Measurements from ENCODE around the gene SLC7A5.
A peak's percentile ranks its signal among the peaks of the same experiment; 100 is the strongest.
"Not testable (repeated sequence)": the region's sequence is repeated elsewhere in the genome, so short reads cannot be mapped to it uniquely, and the experiment has no call there.

Gene SLC7A5

DNA sequence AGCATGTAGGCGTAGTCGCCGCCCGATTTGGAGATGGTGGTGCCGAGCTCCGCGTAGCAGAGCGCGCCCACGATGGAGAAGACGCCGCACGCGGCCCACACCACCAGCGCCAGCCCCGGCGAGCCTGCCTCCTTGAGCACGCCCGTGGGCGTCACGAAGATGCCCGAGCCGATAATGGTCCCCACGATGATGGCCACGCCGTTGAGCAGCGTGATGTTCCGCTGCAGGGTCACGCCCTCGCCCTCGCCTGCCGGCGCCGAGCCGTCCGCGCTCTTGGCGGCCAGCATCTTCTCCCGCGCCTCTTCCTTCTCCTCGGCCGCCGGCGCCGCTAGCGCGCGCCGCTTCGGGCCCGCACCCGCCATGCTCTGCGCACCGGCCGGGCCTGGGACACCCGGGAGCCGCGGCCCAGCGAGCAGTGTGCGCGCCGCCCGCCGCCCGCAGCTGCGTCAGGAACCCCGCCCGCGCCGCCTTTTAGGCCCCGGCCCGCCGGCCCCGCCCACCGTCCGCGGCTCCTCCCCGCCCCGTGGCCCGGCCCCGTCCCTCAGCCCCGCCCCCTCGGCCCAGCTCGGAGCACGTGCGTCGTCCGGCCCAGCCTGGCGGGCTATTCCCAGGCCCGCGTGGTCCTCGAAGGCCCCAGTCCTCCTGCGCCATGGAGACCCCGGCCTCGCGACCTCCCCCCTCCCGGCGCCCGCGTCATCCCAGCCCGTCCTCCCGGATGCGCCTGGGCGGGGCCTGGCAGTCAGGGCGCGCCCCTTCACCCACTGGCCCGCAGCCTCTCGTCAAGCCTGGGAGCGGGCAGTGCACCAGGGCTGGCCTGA lies at the start of gene SLC7A5:
Gene SLC7A5 (minus strand): TSS at position 447 of the 818 bp plus-strand sequence. CDS start 85 bp downstream, at position 362.
- peak; percentile 89 for DNase-seq

DNA sequence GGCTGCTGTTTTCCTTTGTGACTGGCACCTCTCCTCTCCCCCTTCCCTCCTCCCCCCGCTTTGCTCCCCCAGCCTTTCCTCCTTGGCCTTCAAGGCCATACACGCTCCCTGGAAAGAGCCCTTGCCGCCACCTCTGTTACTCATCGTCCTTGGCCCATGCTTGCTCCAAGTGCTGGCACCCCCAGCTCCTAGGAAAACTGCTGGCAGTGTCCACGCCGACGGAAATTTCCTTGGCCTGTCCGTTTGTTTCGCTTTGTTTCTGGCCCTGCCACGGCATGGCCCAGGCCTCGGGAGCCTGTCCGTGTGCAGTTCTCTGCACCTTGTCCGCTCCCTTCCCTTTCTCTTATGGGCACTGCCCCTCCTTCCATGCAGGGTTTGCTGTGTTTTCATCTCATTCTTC lies 49.0 kb upstream of the SLC7A5 start:
- no peak for DNase-seq

- DNase-seq: no peak
Measured at GRCh38 chr16:87917503-87917902, 48.2 kb upstream of the SLC7A5 start.

- no peak for DNase-seq
Measured at GRCh38 chr16:87914812-87915211, 45.5 kb upstream of the SLC7A5 start.

GRCh38 chr16:87914021-87914725 lies 44.9 kb upstream of the SLC7A5 start:
- DNase-seq: not testable (repeated sequence)

DNA sequence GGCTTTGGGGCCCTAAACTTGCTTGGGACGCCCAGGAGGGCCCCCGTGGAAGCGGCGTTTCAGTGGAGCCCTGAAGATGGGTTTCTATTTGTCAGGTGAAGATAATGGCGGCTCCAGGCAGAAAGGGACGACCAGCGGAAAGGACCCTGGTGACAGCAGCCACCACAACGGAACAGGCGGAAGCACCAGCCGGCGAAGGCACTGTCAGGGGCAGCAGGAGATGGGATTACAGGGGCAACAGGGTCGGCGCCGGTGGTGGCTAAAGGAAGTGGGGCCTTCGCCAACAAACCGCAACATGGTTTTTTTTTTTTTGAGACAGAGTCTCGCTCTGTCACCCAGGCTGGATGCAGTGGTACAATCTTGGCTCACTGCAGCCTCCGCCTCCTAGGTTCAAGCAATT lies 43.4 kb upstream of the SLC7A5 start:
- not testable (repeated sequence) for DNase-seq

DNA sequence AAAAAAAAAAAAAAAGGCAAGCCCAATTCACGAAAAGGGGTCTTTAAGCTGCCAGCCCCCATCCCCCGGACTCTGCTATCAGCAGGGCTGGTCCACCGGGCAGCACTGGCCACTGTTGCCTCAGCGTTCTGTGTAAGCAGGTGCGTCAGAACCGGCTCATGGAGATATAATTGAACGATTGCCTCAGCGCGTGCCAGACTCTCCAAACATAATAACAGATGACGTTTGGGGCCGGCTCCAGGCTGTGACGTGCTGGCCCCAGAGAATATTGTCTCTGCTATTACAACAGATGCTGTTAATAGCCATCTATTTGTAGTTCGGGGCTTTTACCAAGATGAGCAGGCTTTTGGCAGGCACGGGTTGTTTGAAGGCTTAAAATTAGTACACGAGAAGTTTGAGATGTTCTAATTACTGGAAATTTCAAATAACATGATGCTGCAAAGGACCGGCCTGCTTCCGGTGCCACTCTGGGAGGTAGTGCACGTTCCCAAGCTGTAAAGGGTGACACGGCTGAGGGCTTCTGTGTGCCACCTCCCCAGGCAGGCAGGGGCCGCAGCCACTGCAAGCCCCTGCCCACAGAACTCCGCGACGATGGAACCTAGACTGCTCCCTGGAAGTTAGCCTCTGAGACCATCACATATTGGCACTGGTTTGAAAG lies 41.9 kb upstream of the SLC7A5 start:
- not testable (repeated sequence) for DNase-seq

DNA sequence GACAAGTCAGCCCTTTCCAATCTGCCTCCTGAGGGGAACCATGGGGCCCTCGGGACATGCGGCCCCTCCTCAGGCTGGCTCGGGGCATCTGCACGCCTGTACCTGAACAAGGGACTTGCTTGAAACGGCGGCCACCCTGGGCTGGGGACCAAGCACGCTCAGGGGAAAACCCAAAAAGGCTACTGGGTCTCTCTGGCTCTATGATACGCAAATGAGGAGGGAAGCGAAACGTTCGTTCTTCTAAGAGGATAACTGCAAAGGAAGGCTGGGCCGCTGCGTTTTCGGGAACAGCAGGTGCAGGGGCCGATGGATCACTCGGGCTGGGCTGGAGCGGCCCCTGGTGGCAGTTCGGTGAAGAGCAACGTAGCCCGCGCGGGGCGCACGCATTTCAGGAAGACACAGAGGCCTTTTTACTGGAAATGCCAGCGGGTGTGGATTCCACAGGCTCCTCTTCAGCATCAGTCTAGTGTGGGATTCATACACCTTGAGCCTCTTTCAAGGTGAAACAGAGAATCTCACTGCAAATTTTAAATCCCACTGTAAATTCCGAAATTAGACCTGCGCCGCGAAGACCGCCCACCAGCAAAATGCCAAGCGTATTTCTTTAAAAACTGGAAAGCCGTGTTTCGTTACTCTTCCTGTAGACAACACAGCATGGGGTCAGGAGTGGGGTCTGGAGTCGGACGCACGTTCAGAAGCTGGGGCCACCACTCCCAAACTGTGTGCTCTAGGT lies 40.1 kb upstream of the SLC7A5 start:
- DNase-seq: peak; percentile 80

GRCh38 chr16:87908101-87908500 lies 38.8 kb upstream of the SLC7A5 start:
- DNase-seq: not testable (repeated sequence)

- not testable (repeated sequence) for DNase-seq
Measured at GRCh38 chr16:87905521-87905920, 36.2 kb upstream of the SLC7A5 start.

DNA sequence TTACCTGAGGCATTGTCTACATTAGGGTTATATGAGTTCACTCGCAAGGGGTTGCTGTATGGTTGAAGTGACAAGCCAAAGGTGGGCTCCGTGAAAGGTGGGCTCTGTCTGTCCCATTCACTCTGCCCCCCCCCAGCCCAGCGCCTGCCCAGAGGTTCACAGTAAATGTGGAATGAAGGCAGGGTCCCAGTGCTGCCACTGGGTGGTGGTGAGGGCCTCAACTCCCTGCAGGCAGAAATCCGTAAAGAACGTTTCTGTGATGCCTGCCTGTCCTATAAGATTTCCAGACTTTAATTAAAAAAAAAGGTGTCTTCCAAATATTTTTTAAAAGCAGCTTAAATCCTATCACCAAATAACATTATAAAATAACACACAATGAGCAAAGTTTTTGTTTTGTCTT lies 35.7 kb upstream of the SLC7A5 start:
- DNase-seq: not testable (repeated sequence)

GRCh38 chr16:87900489-87900888 lies 31.2 kb upstream of the SLC7A5 start:
- DNase-seq: not testable (repeated sequence)

- peak; percentile 18 for DNase-seq
Measured at GRCh38 chr16:87897521-87898505, 28.5 kb upstream of the SLC7A5 start.

DNA sequence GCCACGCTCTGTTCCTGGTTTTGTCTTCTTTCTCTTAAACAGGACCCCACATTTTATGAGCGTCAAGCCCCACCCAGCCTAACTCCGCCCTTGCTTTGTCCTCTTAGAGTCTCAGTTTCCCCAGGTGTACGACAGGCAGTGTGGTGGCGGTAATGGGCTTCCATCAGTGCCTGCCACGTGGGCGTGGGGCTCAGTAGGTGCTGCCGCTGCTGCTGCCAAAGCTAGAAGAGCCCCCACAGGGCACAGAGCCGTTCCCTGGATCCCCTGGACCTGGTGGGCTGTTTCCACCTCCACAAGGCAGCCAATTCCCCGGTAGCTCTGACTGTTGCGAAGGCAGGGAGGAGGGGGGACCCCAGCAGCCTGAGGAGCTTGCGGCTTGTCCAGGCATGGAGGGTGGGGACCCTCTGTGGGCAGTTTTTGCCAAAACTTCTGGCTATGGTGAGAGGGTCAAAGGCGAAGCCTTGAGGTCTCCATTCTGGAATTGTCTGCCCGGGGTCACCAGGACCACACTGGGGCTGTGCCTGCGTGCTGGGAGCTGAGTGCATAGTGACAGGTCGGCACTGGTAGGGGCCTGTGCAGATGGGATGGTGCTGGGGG lies 27.7 kb upstream of the SLC7A5 start:
- not testable (repeated sequence) for DNase-seq

DNA sequence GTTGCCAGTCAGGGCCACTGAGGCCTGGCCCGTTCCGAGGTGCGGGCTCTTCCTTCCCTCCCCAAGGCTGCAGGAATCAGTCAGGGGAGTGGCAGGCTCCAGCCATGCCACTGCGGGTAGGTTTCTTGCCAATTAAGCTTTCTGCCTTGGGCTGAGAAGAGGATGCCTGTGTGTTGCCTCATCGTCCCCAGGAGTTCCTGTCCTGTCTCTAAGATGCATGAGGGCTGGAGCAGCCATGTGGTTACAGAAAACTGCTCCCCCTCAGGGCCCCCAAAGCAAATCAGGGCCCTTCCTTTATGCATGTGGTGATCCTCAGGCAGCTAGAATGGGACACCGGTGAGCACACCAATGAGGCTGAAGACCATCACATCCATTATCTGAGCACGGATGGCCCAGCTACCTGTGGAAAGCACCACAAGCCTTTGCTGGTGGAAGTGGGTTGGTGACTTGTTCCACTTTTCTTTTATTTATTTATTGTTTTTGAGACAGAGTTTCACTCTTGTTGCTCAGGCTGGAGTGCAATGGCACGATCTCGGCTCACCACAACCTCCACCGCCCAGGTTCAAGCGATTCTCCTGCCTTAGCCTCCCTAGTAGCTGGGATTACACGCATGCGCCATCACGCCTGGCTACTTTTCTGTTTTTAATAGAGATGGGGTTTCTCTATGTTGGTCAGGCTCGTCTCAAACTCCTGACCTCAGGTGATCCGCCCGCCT lies 27.0 kb upstream of the SLC7A5 start:
- not testable (repeated sequence) for DNase-seq

DNA sequence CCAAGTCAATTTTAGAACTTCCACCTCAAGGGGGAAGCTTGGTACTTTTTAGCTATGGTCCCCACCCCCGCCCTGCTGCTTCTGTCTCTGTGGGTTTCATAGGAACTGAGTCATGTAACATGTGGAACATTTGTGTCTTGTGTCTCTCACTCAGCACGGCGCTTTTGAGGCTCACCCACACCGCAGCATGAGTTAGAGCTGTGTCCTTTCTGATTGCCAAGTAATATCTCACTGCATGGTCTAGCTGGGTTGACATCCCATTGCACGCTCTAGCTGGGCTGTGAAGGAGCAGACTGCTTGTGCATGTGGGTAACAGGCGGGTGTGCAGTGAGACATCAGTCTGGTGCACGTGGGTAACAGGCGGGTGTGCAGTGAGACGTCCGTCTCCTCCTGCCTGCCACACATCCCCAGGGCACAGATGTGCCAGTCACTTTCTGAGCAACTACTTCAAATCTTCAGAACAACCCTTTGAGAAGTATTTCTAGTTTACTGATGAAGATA lies 26.4 kb upstream of the SLC7A5 start:
- DNase-seq: peak; percentile 93

DNA sequence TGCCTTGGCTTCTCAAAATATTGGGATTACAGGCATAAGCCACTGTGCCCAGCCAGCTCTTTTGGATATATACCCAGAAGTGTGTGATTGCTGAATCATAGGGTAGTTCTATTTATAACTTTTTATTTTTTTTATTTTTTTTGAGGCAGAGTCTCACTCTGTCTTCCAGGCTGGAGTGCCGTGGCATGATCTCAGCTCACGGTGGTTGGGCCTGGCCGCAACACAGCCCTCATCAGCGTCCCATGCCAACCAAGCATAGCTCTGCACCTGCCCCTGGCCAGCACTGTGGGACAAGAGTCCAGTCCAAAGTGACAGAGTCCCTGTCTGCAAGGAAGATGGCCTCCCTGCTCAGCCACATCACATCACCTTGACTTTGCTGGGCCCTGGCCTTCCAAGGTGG lies 24.7 kb upstream of the SLC7A5 start:
- DNase-seq: peak; percentile 44

GRCh38 chr16:87891764-87892163 lies 22.5 kb upstream of the SLC7A5 start:
- DNase-seq: no peak

GRCh38 chr16:87889762-87890161 lies 20.5 kb upstream of the SLC7A5 start:
- DNase-seq: peak; percentile 12

DNA sequence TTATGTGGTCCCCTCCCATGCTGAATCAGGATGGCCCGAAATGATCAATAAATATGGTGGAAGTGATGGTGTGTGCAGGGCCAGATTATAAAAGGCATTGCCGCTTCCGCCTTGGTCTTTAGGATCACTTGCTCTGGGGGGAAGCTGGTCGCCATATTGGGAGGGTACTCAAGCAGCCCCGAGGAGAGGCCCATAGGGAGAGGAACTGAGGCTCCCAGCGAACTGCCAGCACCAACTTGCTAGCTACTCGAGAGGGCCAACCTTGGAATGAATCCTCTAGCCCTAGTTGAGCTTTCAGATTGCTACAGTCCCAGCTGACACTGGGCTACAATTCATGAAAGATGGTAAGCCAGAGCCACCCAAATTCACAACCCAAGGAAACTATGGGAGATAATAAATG lies 19.0 kb upstream of the SLC7A5 start:
- DNase-seq: not testable (repeated sequence)
